Prostate gland (tissue), 2 donors: ENCODE data around the gene ZNRF3.

Experiments used
- POLR2A ChIP-seq: fragments of 450-650 bp; IDR thresholded peaks from one replicate; pipeline ENCODE4 v1.6.1; 2016; ENCODE audit warnings: antibody characterized with exemption, mild to moderate bottlenecking
- POLR2AphosphoS5 ChIP-seq: sonication (generic); formaldehyde crosslinking; IDR thresholded peaks from one replicate; pipeline ENCODE4 v1.6.1; 2017; ENCODE audit warnings: antibody characterized with exemption
- TF ChIP-seq, protein P1 (sequence below), 4 experiments: fragments of 200-600 bp in 2 of 4; fragments of 450-650 bp in 2 of 4; sonication (generic) in 2 of 4; IDR thresholded peaks; 1 replicate in 3 of 4; 2 replicates in 1 of 4; pipeline ENCODE4 v1.5.1; 2016 to 2019; ENCODE audit warnings: antibody characterized with exemption in 4 of 4, mild to moderate bottlenecking in 2 of 4, moderate library complexity in 2 of 4

DNA sequence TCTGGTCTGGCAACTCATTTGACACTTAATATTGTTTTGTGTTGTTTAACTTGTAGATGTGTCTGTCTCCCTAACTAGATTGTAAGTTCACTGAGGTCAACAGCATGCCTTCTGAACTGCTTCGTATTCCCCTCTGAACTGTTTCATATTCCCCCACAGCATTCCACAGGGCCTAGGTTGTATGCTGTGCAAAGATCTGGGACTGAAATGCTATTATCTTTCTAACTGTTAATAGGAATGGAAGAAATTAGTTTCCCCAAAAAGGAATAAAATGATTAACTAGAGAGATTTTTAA, 38.2 kb downstream of the ZNRF3 start:
- TF ChIP-seq, protein P1, sequence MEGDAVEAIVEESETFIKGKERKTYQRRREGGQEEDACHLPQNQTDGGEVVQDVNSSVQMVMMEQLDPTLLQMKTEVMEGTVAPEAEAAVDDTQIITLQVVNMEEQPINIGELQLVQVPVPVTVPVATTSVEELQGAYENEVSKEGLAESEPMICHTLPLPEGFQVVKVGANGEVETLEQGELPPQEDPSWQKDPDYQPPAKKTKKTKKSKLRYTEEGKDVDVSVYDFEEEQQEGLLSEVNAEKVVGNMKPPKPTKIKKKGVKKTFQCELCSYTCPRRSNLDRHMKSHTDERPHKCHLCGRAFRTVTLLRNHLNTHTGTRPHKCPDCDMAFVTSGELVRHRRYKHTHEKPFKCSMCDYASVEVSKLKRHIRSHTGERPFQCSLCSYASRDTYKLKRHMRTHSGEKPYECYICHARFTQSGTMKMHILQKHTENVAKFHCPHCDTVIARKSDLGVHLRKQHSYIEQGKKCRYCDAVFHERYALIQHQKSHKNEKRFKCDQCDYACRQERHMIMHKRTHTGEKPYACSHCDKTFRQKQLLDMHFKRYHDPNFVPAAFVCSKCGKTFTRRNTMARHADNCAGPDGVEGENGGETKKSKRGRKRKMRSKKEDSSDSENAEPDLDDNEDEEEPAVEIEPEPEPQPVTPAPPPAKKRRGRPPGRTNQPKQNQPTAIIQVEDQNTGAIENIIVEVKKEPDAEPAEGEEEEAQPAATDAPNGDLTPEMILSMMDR (IDR thresholded peaks at IDR 0.05), result no peak
- TF ChIP-seq POLR2A (no peak), POLR2AphosphoS5 (no peak)
